Stimulated activated CD4-positive, alpha-beta T cell treated with anti-CD3 and anti-CD28 coated beads, Interleukin-2, amount 100 ng/mL, for 24 hours (primary cell): Measurements from ENCODE around the gene TBC1D22A.
"Not testable (repeated sequence)": the region's sequence is repeated elsewhere in the genome, so short reads cannot be mapped to it uniquely, and the experiment has no call there.

Experiments
- DNase-seq, 2 donors: peaks; one replicate each; pipeline ENCODE4 v3.0.0-alpha.2; 2020

The TBC1D22A gene

GRCh38 chr22:46976143-46976542 lies 213.7 kb downstream of the TBC1D22A start:
- no peak for DNase-seq

DNA sequence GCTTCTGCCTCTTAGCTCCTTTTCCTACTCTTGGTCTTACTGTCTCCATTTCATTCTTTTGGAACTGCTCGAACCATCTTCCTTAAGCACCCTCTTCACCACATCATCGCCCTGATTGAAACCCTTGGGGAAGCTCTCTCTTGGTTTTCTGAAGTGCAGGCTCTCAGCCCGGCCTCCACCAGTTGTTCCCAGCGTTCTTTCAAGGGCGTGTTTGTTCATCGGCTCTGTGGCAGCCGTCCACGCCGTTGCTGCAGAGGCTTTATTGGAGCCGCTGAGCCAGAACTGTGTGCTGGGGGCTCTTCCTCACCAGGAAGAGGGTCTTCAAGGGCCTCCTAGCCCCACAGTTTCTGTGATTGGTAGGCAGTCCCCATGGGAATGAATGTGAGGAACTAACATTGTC lies 214.1 kb downstream of the TBC1D22A start:
- DNase-seq, result no peak

- no peak for DNase-seq
Measured at GRCh38 chr22:46977656-46978343, 215.3 kb downstream of the TBC1D22A start.

- not testable (repeated sequence) for DNase-seq
Measured at GRCh38 chr22:46978668-46979067, 216.2 kb downstream of the TBC1D22A start.

GRCh38 chr22:46979506-46979905 lies 217.1 kb downstream of the TBC1D22A start:
- DNase-seq, result no peak

- DNase-seq, result no peak
Measured at GRCh38 chr22:46980392-46980791, 217.9 kb downstream of the TBC1D22A start.

- DNase-seq, result no peak
Measured at GRCh38 chr22:46982635-46983034, 220.2 kb downstream of the TBC1D22A start.

DNA sequence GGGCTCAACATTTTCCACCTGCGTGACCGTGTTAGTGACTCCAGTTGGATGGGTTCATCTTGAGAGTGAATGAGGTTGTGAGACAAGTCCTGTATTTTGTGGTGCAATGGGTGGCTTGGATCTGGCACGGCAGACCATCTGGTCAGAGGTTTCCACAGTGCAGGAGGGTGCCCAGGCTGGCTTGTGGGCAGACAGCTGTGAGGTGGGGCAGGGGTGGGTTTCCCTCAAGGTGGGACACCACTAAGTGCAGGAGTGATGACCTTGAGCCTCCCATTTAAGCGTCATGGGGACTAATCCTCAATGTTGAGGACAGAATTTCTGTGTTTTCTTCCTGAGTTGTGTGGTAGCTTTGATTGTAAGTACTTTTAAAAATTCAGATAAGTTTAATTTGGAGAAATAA lies 220.6 kb downstream of the TBC1D22A start:
- no peak for DNase-seq

GRCh38 chr22:46984751-46985506 lies 222.5 kb downstream of the TBC1D22A start:
- DNase-seq, result no peak

- DNase-seq, result no peak
Measured at GRCh38 chr22:46985507-46985882, 223.0 kb downstream of the TBC1D22A start.

DNA sequence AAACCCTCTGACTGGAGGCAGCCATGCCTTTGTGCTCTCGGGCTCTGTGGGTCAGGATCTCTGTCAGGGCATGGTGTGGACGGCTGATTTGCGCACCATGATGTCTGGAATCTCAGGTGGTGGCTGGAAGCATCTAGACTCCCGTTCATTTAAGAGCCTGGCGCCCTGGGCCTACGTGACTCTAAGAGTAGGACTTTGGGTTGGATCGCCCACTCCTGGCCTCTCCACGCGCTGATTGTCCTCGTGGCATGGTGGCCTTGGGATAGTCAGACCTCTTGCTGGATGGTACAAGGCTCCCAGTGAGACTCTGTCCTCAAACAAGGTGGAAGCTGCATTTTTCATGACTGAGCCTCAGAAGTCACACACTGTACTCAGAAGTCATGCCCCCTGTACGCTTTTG lies 224.3 kb downstream of the TBC1D22A start:
- no peak for DNase-seq

- no peak for DNase-seq
Measured at GRCh38 chr22:46990937-46991550, 228.6 kb downstream of the TBC1D22A start.

- no peak for DNase-seq
Measured at GRCh38 chr22:46991666-46992065, 229.2 kb downstream of the TBC1D22A start.

DNA sequence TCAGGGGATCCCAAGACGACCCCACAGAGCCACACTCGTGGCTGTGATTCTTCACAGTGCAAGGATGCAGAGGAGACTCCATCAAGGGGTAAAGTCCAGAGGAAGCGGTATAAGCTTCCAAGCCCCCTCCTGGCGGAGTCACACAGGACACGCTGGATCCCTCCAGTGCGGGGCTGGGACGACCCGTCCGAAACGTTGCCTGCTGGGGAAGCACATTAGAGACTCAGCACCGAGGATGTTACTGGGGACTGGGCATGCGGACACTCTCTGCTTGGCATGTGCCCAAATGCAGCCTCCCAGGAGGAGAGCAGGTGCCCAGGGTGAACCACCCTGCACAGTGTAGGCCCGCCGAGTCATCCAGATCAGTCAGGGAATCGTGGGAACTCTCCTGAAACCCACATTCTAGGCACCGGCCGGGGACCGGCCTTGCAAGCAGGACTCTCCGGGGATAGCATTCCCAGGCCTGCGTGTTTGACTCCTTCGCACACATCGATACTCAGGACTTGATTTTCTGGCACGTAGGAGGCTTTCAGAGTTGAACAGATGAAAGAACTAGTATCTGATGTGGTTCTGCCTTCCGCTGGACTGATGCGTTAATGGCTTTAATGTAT lies 229.8 kb downstream of the TBC1D22A start:
- DNase-seq, result no peak

GRCh38 chr22:46993633-46994032 lies 231.2 kb downstream of the TBC1D22A start:
- no peak for DNase-seq

DNA sequence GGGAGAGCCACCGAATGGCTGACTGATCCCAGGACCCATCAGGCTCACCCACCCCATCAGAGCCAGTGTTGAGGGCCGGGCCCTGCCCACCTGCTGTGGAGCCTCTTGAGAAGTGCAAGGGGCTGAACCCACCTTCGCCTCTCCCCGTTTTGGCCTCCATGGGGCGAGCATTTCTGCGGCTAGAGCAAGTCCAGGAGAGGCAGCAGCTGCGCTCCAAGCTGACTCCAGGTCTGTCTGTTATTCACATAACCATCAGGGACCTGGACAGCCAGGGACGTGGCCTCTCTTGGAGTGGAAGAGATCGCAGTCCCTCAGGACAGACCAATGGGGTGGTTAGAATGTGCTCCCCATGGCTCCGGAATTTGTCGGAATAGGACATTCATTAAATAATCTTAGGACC lies 231.8 kb downstream of the TBC1D22A start:
- no peak for DNase-seq

- no peak for DNase-seq
Measured at GRCh38 chr22:46994983-46995382, 232.5 kb downstream of the TBC1D22A start.

- DNase-seq, result no peak
Measured at GRCh38 chr22:46995501-46996360, 233.3 kb downstream of the TBC1D22A start.

GRCh38 chr22:46996595-46997310 lies 234.3 kb downstream of the TBC1D22A start:
- DNase-seq, result no peak

DNA sequence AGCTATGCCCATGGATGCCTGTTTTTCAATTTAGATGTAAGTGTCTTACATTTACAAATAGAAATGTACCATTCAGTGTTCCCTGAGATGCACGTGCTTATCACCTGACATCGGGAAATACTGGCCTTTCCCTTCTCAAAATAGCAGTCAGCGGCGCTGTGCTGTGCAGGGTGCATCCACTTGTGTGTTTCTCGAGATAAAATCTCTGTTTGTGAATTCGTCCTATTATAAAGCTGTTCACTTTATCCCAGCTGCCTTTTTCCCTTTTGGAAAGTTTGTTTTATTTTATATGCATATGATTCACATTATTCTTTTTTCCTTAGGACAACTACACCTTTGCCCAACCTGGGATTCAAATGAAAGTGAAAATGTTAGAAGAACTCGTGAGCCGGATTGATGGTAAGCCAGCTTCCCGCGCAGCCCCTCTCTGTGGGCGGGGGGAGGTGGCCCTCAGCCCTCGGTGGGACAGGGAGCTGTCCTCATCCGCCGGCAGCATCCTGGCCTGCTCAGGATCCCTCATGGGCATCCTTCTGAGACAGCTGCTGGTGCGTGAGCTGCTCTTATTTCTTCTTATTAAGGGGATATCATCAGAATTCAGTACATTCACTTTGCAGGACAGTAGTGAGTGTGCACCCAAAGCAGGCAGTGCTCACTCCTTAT lies 235.0 kb downstream of the TBC1D22A start:
- DNase-seq, result no peak

- no peak for DNase-seq
Measured at GRCh38 chr22:46998331-46998730, 235.9 kb downstream of the TBC1D22A start.
